AG10803 (cell line): ENCODE results near the gene NCK2.

Experiments
- DNase-seq: peaks from one replicate; pipeline ENCODE4 v3.0.0; 2010; ENCODE audit warnings: low read depth
- H3K4me3 ChIP-seq: 2 replicates; pipeline ENCODE4 v1.5.1; 2011; ENCODE audit warnings: mild to moderate bottlenecking, low read length, control low read depth
- CTCF ChIP-seq: conservative IDR thresholded peaks from 2 replicates; pipeline ENCODE4 v1.5.1; 2011; ENCODE audit warnings: mild to moderate bottlenecking, low read length, control low read depth, inconsistent platforms

NCK2 gene

GRCh38 chr2:105917688-105918087 is 173.0 kb downstream of the NCK2 start:
- TF ChIP-seq CTCF: no peak
- no peak for DNase-seq
- H3K4me3 ChIP-seq: no peak overlapping the region

GRCh38 chr2:105919191-105919811 is 174.6 kb downstream of the NCK2 start:
- no peak overlapping the region for H3K4me3 ChIP-seq
- DNase-seq: no peak
- no peak for TF ChIP-seq CTCF

- TF ChIP-seq CTCF: peak; percentile 46
- DNase-seq: peak; percentile 52
- no peak overlapping the region for H3K4me3 ChIP-seq
Measured at GRCh38 chr2:105919826-105920225, 175.1 kb downstream of the NCK2 start.

GRCh38 chr2:105924271-105924670 is 179.6 kb downstream of the NCK2 start:
- no peak for DNase-seq
- no peak for TF ChIP-seq CTCF
- H3K4me3 ChIP-seq: no peak overlapping the region

- no peak for DNase-seq
- no peak for TF ChIP-seq CTCF
- no peak overlapping the region for H3K4me3 ChIP-seq
Measured at GRCh38 chr2:105924932-105925331, 180.2 kb downstream of the NCK2 start.

GRCh38 chr2:105925390-105925789 is 180.7 kb downstream of the NCK2 start:
- no peak for TF ChIP-seq CTCF
- DNase-seq: no peak

GRCh38 chr2:105926960-105927678 is 182.4 kb downstream of the NCK2 start:
- no peak overlapping the region for H3K4me3 ChIP-seq
- no peak for DNase-seq
- TF ChIP-seq CTCF: no peak

More at GRCh38 chr2:105925390-105925789, 180.7 kb downstream of the NCK2 start:
- no peak overlapping the region for H3K4me3 ChIP-seq
